Dendritic cell treated with granulocyte-macrophage colony-stimulating factor and Interleukin-4, amounts not matched to agents 40 ng/mL and 50 ng/mL, for 4 days (primary cell): ENCODE measurements around the gene TNRC18.
A peak's percentile ranks its signal among the peaks of the same experiment; 100 is the strongest.

Source experiments
- H3K27ac Mint-ChIP-seq: one replicate; pipeline ENCODE4 v1.8.0; 2022; ENCODE audit warnings: mild to moderate bottlenecking, mixed read lengths
- H3K27me3 Mint-ChIP-seq: one replicate; pipeline ENCODE4 v1.8.0; 2022; ENCODE audit warnings: mild to moderate bottlenecking, mixed read lengths
- H3K36me3 Mint-ChIP-seq: one replicate; pipeline ENCODE4 v1.8.0; 2022; ENCODE audit warnings: low read depth, mixed read lengths
- H3K4me1 Mint-ChIP-seq: one replicate; pipeline ENCODE4 v1.8.0; 2022; ENCODE audit warnings: low read depth, mixed read lengths
- H3K4me3 Mint-ChIP-seq: one replicate; pipeline ENCODE4 v1.8.0; 2022; ENCODE audit warnings: mild to moderate bottlenecking, moderate library complexity, mixed read lengths
- H3K9me3 Mint-ChIP-seq: one replicate; pipeline ENCODE4 v1.8.0; 2022; ENCODE audit warnings: mixed read lengths
- intact Hi-C: fragments of 100-400 bp; cut with micrococcal nuclease; formaldehyde crosslinking; loops from one replicate; pipeline ENCODE4 v1.15.0; 2022

TNRC18 gene

GRCh38 chr7:5393748-5394147 is 29.9 kb downstream of the TNRC18 start:
- peaks cover 50% of the 10 kb centered on the region for H3K4me1 Mint-ChIP-seq
- H3K4me3 Mint-ChIP-seq: no peak overlapping the region
- H3K9me3 Mint-ChIP-seq: no peaks in the 10 kb centered on the region
- H3K27ac Mint-ChIP-seq: no peak overlapping the region
- intact Hi-C loops: no loop called here
- peaks cover 81% of the 10 kb centered on the region for H3K36me3 Mint-ChIP-seq
- no peaks in the 10 kb centered on the region for H3K27me3 Mint-ChIP-seq

GRCh38 chr7:5393328-5393727 is 30.3 kb downstream of the TNRC18 start:
- Mint-ChIP-seq H3K27me3 (no peaks in the 10 kb centered on the region), H3K27ac (no peak overlapping the region), H3K4me1 (peaks cover 47% of the 10 kb centered on the region), H3K4me3 (no peak overlapping the region), H3K36me3 (peaks cover 79% of the 10 kb centered on the region), H3K9me3 (no peaks in the 10 kb centered on the region)
- intact Hi-C loops: no loop called here

GRCh38 chr7:5390918-5391317 is 32.7 kb downstream of the TNRC18 start:
- intact Hi-C loops: no loop called here
- H3K27ac Mint-ChIP-seq: peak overlapping the region; percentile 32
- H3K9me3 Mint-ChIP-seq: no peaks in the 10 kb centered on the region
- H3K27me3 Mint-ChIP-seq: no peaks in the 10 kb centered on the region
- H3K4me3 Mint-ChIP-seq: no peak overlapping the region
- H3K36me3 Mint-ChIP-seq: peaks cover 94% of the 10 kb centered on the region
- H3K4me1 Mint-ChIP-seq: peaks cover 39% of the 10 kb centered on the region

- H3K4me3 Mint-ChIP-seq: no peak overlapping the region
- peaks cover 96% of the 10 kb centered on the region for H3K36me3 Mint-ChIP-seq
- intact Hi-C loops: no loop called here
- peaks cover 32% of the 10 kb centered on the region for H3K4me1 Mint-ChIP-seq
- H3K27ac Mint-ChIP-seq: no peak overlapping the region
- no peaks in the 10 kb centered on the region for H3K27me3 Mint-ChIP-seq
- H3K9me3 Mint-ChIP-seq: no peaks in the 10 kb centered on the region
Measured at GRCh38 chr7:5388905-5389433, 34.7 kb downstream of the TNRC18 start.

GRCh38 chr7:5388273-5388901 is 35.2 kb downstream of the TNRC18 start:
- Mint-ChIP-seq H3K36me3 (peaks cover 93% of the 10 kb centered on the region), H3K27me3 (no peaks in the 10 kb centered on the region), H3K27ac (no peak overlapping the region), H3K9me3 (no peaks in the 10 kb centered on the region), H3K4me1 (peaks cover 29% of the 10 kb centered on the region), H3K4me3 (no peak overlapping the region)
- intact Hi-C loops: no loop called here

GRCh38 chr7:5387711-5388245 is 35.9 kb downstream of the TNRC18 start:
- intact Hi-C loops: no loop called here
- Mint-ChIP-seq H3K4me1 (peaks cover 29% of the 10 kb centered on the region), H3K4me3 (no peak overlapping the region), H3K27me3 (no peaks in the 10 kb centered on the region), H3K36me3 (peaks cover 93% of the 10 kb centered on the region), H3K9me3 (no peaks in the 10 kb centered on the region), H3K27ac (no peak overlapping the region)

- H3K9me3 Mint-ChIP-seq: no peaks in the 10 kb centered on the region
- H3K27me3 Mint-ChIP-seq: no peaks in the 10 kb centered on the region
- peak overlapping the region; percentile 62 for H3K27ac Mint-ChIP-seq
- H3K4me1 Mint-ChIP-seq: peaks cover 55% of the 10 kb centered on the region
- intact Hi-C loops: no loop called here
- peaks cover 93% of the 10 kb centered on the region for H3K36me3 Mint-ChIP-seq
- H3K4me3 Mint-ChIP-seq: no peak overlapping the region
Measured at GRCh38 chr7:5384618-5385017, 39.0 kb downstream of the TNRC18 start.

GRCh38 chr7:5383314-5384098 is 40.1 kb downstream of the TNRC18 start:
- Mint-ChIP-seq H3K9me3 (no peaks in the 10 kb centered on the region), H3K4me3 (no peak overlapping the region), H3K4me1 (peaks cover 55% of the 10 kb centered on the region), H3K27ac (peak overlapping the region; percentile 62), H3K27me3 (no peaks in the 10 kb centered on the region), H3K36me3 (peaks cover 97% of the 10 kb centered on the region)
- intact Hi-C loops: no loop called here

GRCh38 chr7:5382281-5382892 is 41.2 kb downstream of the TNRC18 start:
- H3K27me3 Mint-ChIP-seq: no peaks in the 10 kb centered on the region
- peak overlapping the region; percentile 30 for H3K27ac Mint-ChIP-seq
- peaks cover 97% of the 10 kb centered on the region for H3K36me3 Mint-ChIP-seq
- peaks cover 51% of the 10 kb centered on the region for H3K4me1 Mint-ChIP-seq
- H3K9me3 Mint-ChIP-seq: no peaks in the 10 kb centered on the region
- no peak overlapping the region for H3K4me3 Mint-ChIP-seq
- intact Hi-C loops: no loop called here

GRCh38 chr7:5381071-5381772 is 42.4 kb downstream of the TNRC18 start:
- peaks cover 97% of the 10 kb centered on the region for H3K36me3 Mint-ChIP-seq
- H3K9me3 Mint-ChIP-seq: no peaks in the 10 kb centered on the region
- no peak overlapping the region for H3K27ac Mint-ChIP-seq
- no peaks in the 10 kb centered on the region for H3K27me3 Mint-ChIP-seq
- intact Hi-C loops: no loop called here
- peaks cover 47% of the 10 kb centered on the region for H3K4me1 Mint-ChIP-seq
- no peak overlapping the region for H3K4me3 Mint-ChIP-seq

GRCh38 chr7:5380350-5381070 is 43.1 kb downstream of the TNRC18 start:
- Mint-ChIP-seq H3K4me3 (no peak overlapping the region), H3K27ac (no peak overlapping the region), H3K27me3 (no peaks in the 10 kb centered on the region), H3K9me3 (no peaks in the 10 kb centered on the region), H3K36me3 (peaks cover 97% of the 10 kb centered on the region), H3K4me1 (peaks cover 47% of the 10 kb centered on the region)
- intact Hi-C loops: no loop called here

- peaks cover 97% of the 10 kb centered on the region for H3K36me3 Mint-ChIP-seq
- no peak overlapping the region for H3K4me3 Mint-ChIP-seq
- H3K27ac Mint-ChIP-seq: no peak overlapping the region
- intact Hi-C loops: no loop called here
- H3K27me3 Mint-ChIP-seq: no peaks in the 10 kb centered on the region
- peaks cover 40% of the 10 kb centered on the region for H3K4me1 Mint-ChIP-seq
- no peaks in the 10 kb centered on the region for H3K9me3 Mint-ChIP-seq
Measured at GRCh38 chr7:5379546-5379945, 44.1 kb downstream of the TNRC18 start.

- Mint-ChIP-seq H3K4me3 (no peak overlapping the region), H3K27ac (no peak overlapping the region), H3K27me3 (no peaks in the 10 kb centered on the region), H3K36me3 (peaks cover 100% of the 10 kb centered on the region), H3K4me1 (peaks cover 27% of the 10 kb centered on the region), H3K9me3 (no peaks in the 10 kb centered on the region)
- intact Hi-C loops: no loop called here
Measured at GRCh38 chr7:5377816-5378215, 45.8 kb downstream of the TNRC18 start.
